Suprapubic skin (tissue), 3 donors: ENCODE results near the gene TESK1.
"Not testable (repeated sequence)": the region's sequence is repeated elsewhere in the genome, so short reads cannot be mapped to it uniquely, and the experiment has no call there.

ENCODE experiments used
- POLR2AphosphoS5 ChIP-seq, 3 donors: sonication (generic); formaldehyde crosslinking; IDR thresholded peaks; one replicate each; pipeline ENCODE4 v1.6.1; 2017; ENCODE audit warnings: antibody characterized with exemption in 3 of 3
- TF ChIP-seq, protein P1 (sequence below), 2 donors: fragments of 200-600 bp in 1 of 2; fragments of 450-650 bp in 1 of 2; sonication (generic) in 1 of 2; IDR thresholded peaks; one replicate each; pipeline ENCODE4 v1.5.1; 2016 to 2019; ENCODE audit warnings: antibody characterized with exemption in 2 of 2, mild to moderate bottlenecking in 1 of 2, moderate library complexity in 1 of 2

DNA sequence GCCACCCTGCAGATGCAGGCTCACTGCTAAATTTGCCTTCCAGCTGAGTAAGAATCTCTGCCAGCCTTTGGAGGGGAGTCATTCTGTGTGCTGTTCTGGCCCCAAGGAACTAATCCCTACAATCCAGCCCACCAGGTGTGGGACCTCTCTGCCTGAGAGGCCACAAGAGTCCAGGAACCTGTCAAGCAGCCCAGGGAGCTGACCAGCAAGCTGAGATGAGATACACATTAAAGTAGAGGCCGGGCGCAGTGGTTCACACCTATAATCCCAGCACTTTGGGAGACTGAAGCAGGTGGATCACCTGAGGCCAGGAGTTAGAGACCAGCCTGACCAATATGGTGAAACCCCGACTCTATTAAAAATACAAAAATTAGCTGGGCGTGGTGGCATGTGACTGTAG, 7.0 kb downstream of the TESK1 start:
- TF ChIP-seq, protein P1, sequence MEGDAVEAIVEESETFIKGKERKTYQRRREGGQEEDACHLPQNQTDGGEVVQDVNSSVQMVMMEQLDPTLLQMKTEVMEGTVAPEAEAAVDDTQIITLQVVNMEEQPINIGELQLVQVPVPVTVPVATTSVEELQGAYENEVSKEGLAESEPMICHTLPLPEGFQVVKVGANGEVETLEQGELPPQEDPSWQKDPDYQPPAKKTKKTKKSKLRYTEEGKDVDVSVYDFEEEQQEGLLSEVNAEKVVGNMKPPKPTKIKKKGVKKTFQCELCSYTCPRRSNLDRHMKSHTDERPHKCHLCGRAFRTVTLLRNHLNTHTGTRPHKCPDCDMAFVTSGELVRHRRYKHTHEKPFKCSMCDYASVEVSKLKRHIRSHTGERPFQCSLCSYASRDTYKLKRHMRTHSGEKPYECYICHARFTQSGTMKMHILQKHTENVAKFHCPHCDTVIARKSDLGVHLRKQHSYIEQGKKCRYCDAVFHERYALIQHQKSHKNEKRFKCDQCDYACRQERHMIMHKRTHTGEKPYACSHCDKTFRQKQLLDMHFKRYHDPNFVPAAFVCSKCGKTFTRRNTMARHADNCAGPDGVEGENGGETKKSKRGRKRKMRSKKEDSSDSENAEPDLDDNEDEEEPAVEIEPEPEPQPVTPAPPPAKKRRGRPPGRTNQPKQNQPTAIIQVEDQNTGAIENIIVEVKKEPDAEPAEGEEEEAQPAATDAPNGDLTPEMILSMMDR (IDR thresholded peaks at IDR 0.05): not testable (repeated sequence)
- not testable (repeated sequence) for TF ChIP-seq POLR2AphosphoS5 (IDR thresholded peaks at IDR 0.05)
